Measurements from ENCODE around the gene OTUD7B.
"Not testable (repeated sequence)": the region's sequence is repeated elsewhere in the genome, so short reads cannot be mapped to it uniquely, and the experiment has no call there.

The OTUD7B gene

GRCh38 chr1:150010393-150011115 lies at the start of gene OTUD7B:
OTUD7B (minus strand) TSS chr1:150010726; CDS start chr1:149977510, 33,216 bp downstream.
- no peak for DNase-seq (ENCODE audit: low read depth, low spot score)
- TF ChIP-seq, protein P1, sequence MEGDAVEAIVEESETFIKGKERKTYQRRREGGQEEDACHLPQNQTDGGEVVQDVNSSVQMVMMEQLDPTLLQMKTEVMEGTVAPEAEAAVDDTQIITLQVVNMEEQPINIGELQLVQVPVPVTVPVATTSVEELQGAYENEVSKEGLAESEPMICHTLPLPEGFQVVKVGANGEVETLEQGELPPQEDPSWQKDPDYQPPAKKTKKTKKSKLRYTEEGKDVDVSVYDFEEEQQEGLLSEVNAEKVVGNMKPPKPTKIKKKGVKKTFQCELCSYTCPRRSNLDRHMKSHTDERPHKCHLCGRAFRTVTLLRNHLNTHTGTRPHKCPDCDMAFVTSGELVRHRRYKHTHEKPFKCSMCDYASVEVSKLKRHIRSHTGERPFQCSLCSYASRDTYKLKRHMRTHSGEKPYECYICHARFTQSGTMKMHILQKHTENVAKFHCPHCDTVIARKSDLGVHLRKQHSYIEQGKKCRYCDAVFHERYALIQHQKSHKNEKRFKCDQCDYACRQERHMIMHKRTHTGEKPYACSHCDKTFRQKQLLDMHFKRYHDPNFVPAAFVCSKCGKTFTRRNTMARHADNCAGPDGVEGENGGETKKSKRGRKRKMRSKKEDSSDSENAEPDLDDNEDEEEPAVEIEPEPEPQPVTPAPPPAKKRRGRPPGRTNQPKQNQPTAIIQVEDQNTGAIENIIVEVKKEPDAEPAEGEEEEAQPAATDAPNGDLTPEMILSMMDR (IDR thresholded peaks at IDR 0.05; ENCODE audit: insufficient read depth, low read length, missing control alignments): peak; percentile 18

DNA sequence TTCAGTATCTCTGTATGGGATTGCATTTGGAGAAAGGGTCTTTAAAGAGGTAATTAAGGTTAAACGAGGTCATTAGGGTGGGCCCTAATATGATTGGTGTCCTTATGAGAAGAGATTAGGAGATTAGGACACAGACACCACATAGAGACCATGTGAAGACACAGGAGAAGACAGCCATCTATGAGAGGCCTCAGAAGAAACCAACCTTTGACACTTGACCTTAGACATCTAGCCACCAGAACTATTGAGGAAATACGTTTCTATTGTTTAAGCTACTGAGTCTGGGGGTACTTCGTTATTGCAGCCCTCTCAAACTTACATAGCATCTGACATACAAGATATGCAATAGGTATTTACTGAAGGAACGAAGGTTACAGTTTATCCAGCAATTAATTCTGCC lies 49.7 kb upstream of the OTUD7B start:
- no peak overlapping the region for H3K4me3 ChIP-seq (ENCODE audit: low read depth, low read length)
- DNase-seq (ENCODE audit: low read depth, low spot score): no peak
- POLR2A ChIA-PET: no interaction called here
- CTCF ChIA-PET: interaction anchor here (0.9 to 1.8 kb wide), 4 partner anchors 9 to 99 kb away, joined by 3 to 9 read pairs (median 4); partner anchors contain the start of gene PLEKHO1
- TF ChIP-seq, protein P1 (IDR thresholded peaks at IDR 0.05; ENCODE audit: insufficient read depth, low read length, missing control alignments): no peak

More at GRCh38 chr1:150010393-150011115, at the start of gene OTUD7B:
- ChIA-PET CTCF (interaction anchor here (0.8 to 3.7 kb wide), 11 partner anchors 8 to 155 kb away, joined by 3 to 29 read pairs (median 3); partner anchors contain the start of gene VPS45), POLR2A (interaction anchor here (0.6 to 3.1 kb wide), 4 partner anchors 8 to 124 kb away, joined by 3 to 15 read pairs (median 4); a partner anchor contains a TSS)
- peak within 1 kb of the TSS; percentile 87 for H3K4me3 ChIP-seq (ENCODE audit: low read depth, low read length)

DNA sequence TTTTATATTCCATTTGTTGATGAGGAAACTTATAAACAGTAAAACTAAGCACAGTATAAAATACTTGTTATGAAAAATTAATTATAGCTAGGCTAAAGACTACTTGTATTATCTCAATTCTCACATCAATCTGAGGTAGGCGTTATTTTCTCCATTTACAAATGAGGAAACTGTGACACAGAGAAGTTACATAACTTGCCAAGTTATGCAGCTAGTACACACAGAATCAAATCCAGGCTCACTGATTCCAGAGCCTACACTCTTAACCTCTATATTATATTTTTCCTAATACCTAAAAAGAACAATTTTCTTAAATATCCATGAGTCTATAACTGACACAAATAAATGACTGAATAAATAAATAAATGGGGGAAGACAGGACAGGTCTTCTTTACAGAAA lies 45.9 kb upstream of the OTUD7B start:
- no peak overlapping the region for H3K4me3 ChIP-seq (ENCODE audit: low read depth, low read length)
- DNase-seq (ENCODE audit: low read depth, low spot score): no peak
- ChIA-PET POLR2A (no interaction called here), CTCF (interaction anchor here (1.5 to 5.9 kb wide), 2 partner anchors 92 to 95 kb away, joined by 4 to 55 read pairs; no protein-coding TSS in a partner anchor)
- TF ChIP-seq, protein P1 (IDR thresholded peaks at IDR 0.05; ENCODE audit: insufficient read depth, low read length, missing control alignments): no peak

- POLR2A ChIA-PET; DNase-seq (ENCODE audit: low read depth, low spot score); H3K4me3 ChIP-seq (ENCODE audit: low read depth, low read length): not testable (repeated sequence)
- CTCF ChIA-PET: interaction anchor here (1.5 to 5.9 kb wide), 2 partner anchors 92 to 94 kb away, joined by 4 to 55 read pairs; no protein-coding TSS in a partner anchor
Measured at GRCh38 chr1:150055507-150055906, 45.0 kb upstream of the OTUD7B start.

GRCh38 chr1:150053926-150054325 lies 43.4 kb upstream of the OTUD7B start:
- CTCF ChIA-PET: interaction anchor here (1.0 to 5.9 kb wide), 3 partner anchors 10 to 92 kb away, joined by 3 to 55 read pairs (median 3); no protein-coding TSS in a partner anchor
- DNase-seq (ENCODE audit: low read depth, low spot score): no peak
- TF ChIP-seq, protein P1 (IDR thresholded peaks at IDR 0.05; ENCODE audit: insufficient read depth, low read length, missing control alignments): no peak
- no peak overlapping the region for H3K4me3 ChIP-seq (ENCODE audit: low read depth, low read length)
- POLR2A ChIA-PET: interaction anchor here (1.5 kb wide), 1 partner anchor 167 kb away, joined by 3 read pairs; a partner anchor contains a TSS

GRCh38 chr1:150051905-150052412 lies 41.4 kb upstream of the OTUD7B start:
- H3K4me3 ChIP-seq (ENCODE audit: low read depth, low read length); DNase-seq (ENCODE audit: low read depth, low spot score); POLR2A ChIA-PET: not testable (repeated sequence)
- CTCF ChIA-PET: interaction anchor here (1.0 to 2.8 kb wide), 12 partner anchors 8 to 164 kb away, joined by 3 to 53 read pairs (median 4); partner anchors contain the start of gene OTUD7B

DNA sequence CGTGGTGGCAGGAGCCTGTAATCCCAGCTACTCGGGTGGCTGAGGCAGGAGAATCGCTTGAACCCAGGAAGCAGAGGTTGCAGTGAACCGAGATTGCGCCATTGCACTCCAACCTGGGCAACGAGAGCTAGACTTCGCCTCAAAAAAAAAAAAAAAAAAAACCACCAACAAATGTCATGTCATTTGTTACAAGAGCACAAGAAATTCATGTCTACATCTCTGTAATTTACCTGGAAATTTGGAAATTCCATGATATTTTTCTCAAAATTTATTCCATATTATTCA lies 40.5 kb upstream of the OTUD7B start:
- POLR2A ChIA-PET: no interaction called here
- no peak overlapping the region for H3K4me3 ChIP-seq (ENCODE audit: low read depth, low read length)
- CTCF ChIA-PET: interaction anchor here (0.9 to 2.8 kb wide), 18 partner anchors 8 to 163 kb away, joined by 3 to 53 read pairs (median 5); partner anchors contain the start of gene OTUD7B
- DNase-seq (ENCODE audit: low read depth, low spot score): no peak
- TF ChIP-seq, protein P1 (IDR thresholded peaks at IDR 0.05; ENCODE audit: insufficient read depth, low read length, missing control alignments): no peak

Data from AG04449 (cell line).